Left ventricle myocardium inferior (tissue), 1 donor: ENCODE measurements around the gene FKBP11. TPM values are rescaled to one million over a fixed set of nuclear protein-coding genes. Genes with fewer than 3 reads are reported as not detected.
A peak's percentile ranks its signal among the peaks of the same experiment; 100 is the strongest.

Experiments
- DNase-seq: peaks from one replicate; pipeline ENCODE4 v3.0.0-alpha.2; 2020
- H3K27ac ChIP-seq: fragments of 200-600 bp; replicated peaks from 2 replicates; pipeline ENCODE4 v1.8.0; 2021
- H3K27me3 ChIP-seq: fragments of 200-600 bp; 2 replicates; pipeline ENCODE4 v1.8.0; 2021; ENCODE audit warnings: low read depth
- H3K36me3 ChIP-seq: fragments of 200-600 bp; 2 replicates; pipeline ENCODE4 v1.8.0; 2021
- H3K4me1 ChIP-seq: fragments of 200-600 bp; 2 replicates; pipeline ENCODE4 v1.8.0; 2021
- H3K4me3 ChIP-seq: fragments of 200-600 bp; 2 replicates; pipeline ENCODE4 v1.8.0; 2021; ENCODE audit warnings: mild to moderate bottlenecking, moderate library complexity
- H3K9me3 ChIP-seq: fragments of 200-600 bp; replicated peaks from 2 replicates; pipeline ENCODE4 v1.8.0; 2021
- CTCF ChIP-seq: fragments of 200-600 bp; IDR thresholded peaks from 2 replicates; pipeline ENCODE4 v1.8.0; 2021; ENCODE audit warnings: antibody characterized with exemption, mild to moderate bottlenecking, borderline replicate concordance
- intact Hi-C: fragments of 100-400 bp; cut with micrococcal nuclease; formaldehyde crosslinking; loops from one replicate; pipeline ENCODE4 v1.11.0; 2022
- total RNA-seq: library from RNA; stranded (reverse); fragmentation: NEBNext Ultra II Directional; extraction: Animal tissue kit (Norgen Biotek cat#: 25700); gene quantifications from one replicate; pipeline ENCODE4 v1.2.1, GENCODE V29; 2021
- donor health status: DM: no; HTN: yes; CAD: no; lungs with severe emphysema.

The FKBP11 gene
- total RNA-seq, 1 donor from 2014 or later, result 4.3 TPM

- H3K4me1 ChIP-seq, result peaks cover 21% of the 10 kb centered on the region
- intact Hi-C loops, result no loop called here
- no peak overlapping the region for H3K27ac ChIP-seq
- no peak for DNase-seq
- H3K4me3 ChIP-seq, result no peak overlapping the region
- peaks cover 58% of the 10 kb centered on the region for H3K27me3 ChIP-seq
- no peaks in the 10 kb centered on the region for H3K36me3 ChIP-seq
- no peak for TF ChIP-seq CTCF
- H3K9me3 ChIP-seq, result no peaks in the 10 kb centered on the region
These were observed 41.0 kb upstream of the FKBP11 start for GRCh38 chr12:48966177-48966895.

- no peak overlapping the region for H3K4me3 ChIP-seq
- no peak for DNase-seq
- H3K27me3 ChIP-seq, result peaks cover 58% of the 10 kb centered on the region
- peak; percentile 21 for TF ChIP-seq CTCF
- no peaks in the 10 kb centered on the region for H3K36me3 ChIP-seq
- peaks cover 11% of the 10 kb centered on the region for H3K4me1 ChIP-seq
- no peaks in the 10 kb centered on the region for H3K9me3 ChIP-seq
- no peak overlapping the region for H3K27ac ChIP-seq
- intact Hi-C loops, result no loop called here
These were observed 40.1 kb upstream of the FKBP11 start for GRCh38 chr12:48965298-48965838.

- H3K27ac ChIP-seq, result no peak overlapping the region
- H3K27me3 ChIP-seq, result peaks cover 41% of the 10 kb centered on the region
- DNase-seq, result no peak
- no peak overlapping the region for H3K4me3 ChIP-seq
- TF ChIP-seq CTCF, result no peak
- intact Hi-C loops, result no loop called here
- H3K9me3 ChIP-seq, result no peaks in the 10 kb centered on the region
- no peaks in the 10 kb centered on the region for H3K36me3 ChIP-seq
- H3K4me1 ChIP-seq, result peaks cover 12% of the 10 kb centered on the region
These were observed 36.5 kb upstream of the FKBP11 start for GRCh38 chr12:48961801-48962200.

GRCh38 chr12:48961331-48961730, 36.0 kb upstream of the FKBP11 start:
- no peak for DNase-seq
- Histone ChIP-seq H3K36me3 (no peaks in the 10 kb centered on the region), H3K4me3 (no peak overlapping the region), H3K27ac (no peak overlapping the region), H3K27me3 (peaks cover 37% of the 10 kb centered on the region), H3K9me3 (no peaks in the 10 kb centered on the region), H3K4me1 (peaks cover 16% of the 10 kb centered on the region)
- intact Hi-C loops, result no loop called here
- no peak for TF ChIP-seq CTCF

- no peaks in the 10 kb centered on the region for H3K9me3 ChIP-seq
- H3K27me3 ChIP-seq, result peaks cover 32% of the 10 kb centered on the region
- TF ChIP-seq CTCF, result no peak
- intact Hi-C loops, result no loop called here
- no peak overlapping the region for H3K27ac ChIP-seq
- H3K4me1 ChIP-seq, result peaks cover 21% of the 10 kb centered on the region
- DNase-seq, result no peak
- H3K36me3 ChIP-seq, result no peaks in the 10 kb centered on the region
- no peak overlapping the region for H3K4me3 ChIP-seq
These were observed 35.5 kb upstream of the FKBP11 start for GRCh38 chr12:48960834-48961233.
